A549 (cell line): Measurements from ENCODE around the gene CAMTA1. TPM values are rescaled to one million over a fixed set of nuclear protein-coding genes. Genes with fewer than 3 reads are reported as not detected.

ENCODE experiments used
- ATAC-seq, 2 experiments: fragments of 200-7000 bp in 1 of 2; fragments of >200 bp in 1 of 2; cut with Nextera tagmentation in 1 of 2; cut with Tn5 transposase in 1 of 2; 3 replicates each; pipeline versions ENCODE4 v1.8.0 to v1.9.1; 2018 to 2020; ENCODE audit warnings: mild to moderate bottlenecking in 1 of 2, moderate library complexity in 1 of 2
- CTCF ChIA-PET: fragments of 300-600 bp; sonication (Branson Sonifier 250); formaldehyde crosslinking; extraction: SDS; loops from one replicate; lab custom pipeline; 2021; ENCODE audit warnings: antibody characterized with exemption, inconsistent platforms; lab: Yijun Ruan, JAX
- POLR2A ChIA-PET: fragments of 350-600 bp; formaldehyde crosslinking; extraction: SDS; loops from one replicate; lab custom pipeline; 2021; ENCODE audit warnings: antibody characterized with exemption, inconsistent platforms; lab: Yijun Ruan, JAX
- DNase-seq, 2 experiments: peaks; one replicate each; pipeline versions ENCODE4 v3.0.0 to v3.0.0-alpha.2; 2011 to 2016; ENCODE audit warnings: low read depth in 1 of 2, low spot score in 1 of 2
- FAIRE-seq: peaks from 2 replicates; lab custom pipeline; 2011; peaks lifted over from hg19 to GRCh38; lab: Jason Lieb, UNC
- H3K27ac ChIP-seq, 2 experiments: fragments of >200 bp; sonication (Bioruptor Twin); formaldehyde crosslinking; 3 replicates each; pipeline ENCODE4 v1.5.1; 2016 to 2017
- H3K4me1 ChIP-seq: fragments of >200 bp; sonication (Bioruptor Twin); formaldehyde crosslinking; 3 replicates; pipeline ENCODE4 v1.6.1; 2016
- H3K4me2 ChIP-seq: fragments of >200 bp; sonication (Bioruptor Twin); formaldehyde crosslinking; 3 replicates; pipeline ENCODE4 v1.6.1; 2016
- H3K4me3 ChIP-seq: fragments of >200 bp; sonication (Bioruptor Twin); formaldehyde crosslinking; 3 replicates; pipeline ENCODE4 v1.5.1; 2016
- H3K9me3 ChIP-seq: fragments of >200 bp; sonication (Bioruptor Twin); formaldehyde crosslinking; 3 replicates; pipeline ENCODE4 v1.6.1; 2016
- ATOH8 ChIP-seq: fragments of 250-450 bp; sonication (Bioruptor Pico); IDR thresholded peaks from 2 replicates; pipeline ENCODE4 v1.5.0; 2020; ENCODE audit warnings: low read depth, mild to moderate bottlenecking, moderate library complexity
- CEBPB ChIP-seq, 2 experiments: fragments of >200 bp in 1 of 2; sonication (Bioruptor Twin) in 1 of 2; formaldehyde crosslinking in 1 of 2; IDR thresholded peaks; 2 replicates each; pipeline ENCODE4 v1.6.1; 2012 to 2016
- CHD2 ChIP-seq: fragments of 150-350 bp; IDR thresholded peaks from 2 replicates; pipeline ENCODE4 v1.6.1; 2014; ENCODE audit warnings: low read length; ENCODE audit not compliant: partially characterized antibody
- CHD4 ChIP-seq: fragments of 200-600 bp; sonication (generic); IDR thresholded peaks from 2 replicates; pipeline ENCODE4 v1.6.1; 2016; ENCODE audit warnings: antibody characterized with exemption, mild to moderate bottlenecking, borderline replicate concordance
- CTCF ChIP-seq: fragments of >200 bp; sonication (Bioruptor Twin); formaldehyde crosslinking; IDR thresholded peaks from 3 replicates; pipeline ENCODE4 v1.5.1; 2016
- EHF ChIP-seq: fragments of 250-450 bp; sonication (Bioruptor Pico); IDR thresholded peaks from 2 replicates; pipeline ENCODE4 v1.5.0; 2020; ENCODE audit warnings: mild to moderate bottlenecking
- ELK1 ChIP-seq: fragments of 150-350 bp; IDR thresholded peaks from 2 replicates; pipeline ENCODE4 v1.6.1; 2014; ENCODE audit warnings: low read depth, mild to moderate bottlenecking, low read length
- EP300 ChIP-seq, 2 experiments: fragments of >200 bp; sonication (Bioruptor Twin); formaldehyde crosslinking; IDR thresholded peaks; 2 replicates in 1 of 2; 3 replicates in 1 of 2; pipeline ENCODE4 v1.6.1; 2016 to 2017
- ESRRA ChIP-seq: fragments of 150-350 bp; IDR thresholded peaks from 2 replicates; pipeline ENCODE4 v1.6.1; 2014; ENCODE audit warnings: mild to moderate bottlenecking, low read length, borderline replicate concordance
- HES2 ChIP-seq: fragments of >200 bp; sonication (Bioruptor Twin); formaldehyde crosslinking; IDR thresholded peaks from 2 replicates; pipeline ENCODE4 v1.6.1; 2016
- HMGXB4 ChIP-seq: fragments of 250-450 bp; sonication (Bioruptor Pico); IDR thresholded peaks from 2 replicates; pipeline ENCODE4 v1.5.0; 2021; ENCODE audit warnings: mild to moderate bottlenecking, moderate library complexity, borderline replicate concordance
- HOXB5 ChIP-seq: fragments of 250-450 bp; sonication (Bioruptor Pico); IDR thresholded peaks from 2 replicates; pipeline ENCODE4 v1.5.0; 2020; ENCODE audit warnings: mild to moderate bottlenecking, moderate library complexity
- KDM1A ChIP-seq: fragments of 200-600 bp; sonication (generic); IDR thresholded peaks from 2 replicates; pipeline ENCODE4 v1.6.1; 2016; ENCODE audit warnings: low read depth, mild to moderate bottlenecking
- NPAS2 ChIP-seq: fragments of 250-450 bp; sonication (Bioruptor Pico); IDR thresholded peaks from 2 replicates; pipeline ENCODE4 v1.8.0; 2022; ENCODE audit warnings: mild to moderate bottlenecking, moderate library complexity, borderline replicate concordance
- PHF8 ChIP-seq: fragments of 200-600 bp; sonication (generic); IDR thresholded peaks from 2 replicates; pipeline ENCODE4 v1.6.1; 2016; ENCODE audit warnings: low read depth, mild to moderate bottlenecking, antibody characterized with exemption, moderate library complexity, borderline replicate concordance
- POLR2A ChIP-seq: IDR thresholded peaks from 2 replicates; pipeline ENCODE4 v1.6.1; 2012; ENCODE audit warnings: mild to moderate bottlenecking, low read length
- RAD21 ChIP-seq, 2 experiments: fragments of >200 bp in 1 of 2; sonication (Bioruptor Twin) in 1 of 2; formaldehyde crosslinking in 1 of 2; IDR thresholded peaks in 1 of 2; conservative IDR thresholded peaks in 1 of 2; 2 replicates in 1 of 2; 3 replicates in 1 of 2; pipeline ENCODE4 v1.6.1; 2012 to 2018; ENCODE audit warnings: inconsistent platforms in 1 of 2
- RARB ChIP-seq: fragments of 250-450 bp; sonication (Bioruptor Pico); IDR thresholded peaks from 2 replicates; pipeline ENCODE4 v1.8.0; 2021; ENCODE audit warnings: mild to moderate bottlenecking, moderate library complexity
- REST ChIP-seq: fragments of 200-600 bp; sonication (generic); IDR thresholded peaks from 2 replicates; pipeline ENCODE4 v1.6.1; 2016; ENCODE audit warnings: antibody characterized with exemption, mild to moderate bottlenecking, moderate library complexity
- RFX5 ChIP-seq: fragments of 450-650 bp; IDR thresholded peaks from 2 replicates; pipeline ENCODE4 v1.7.1; 2014; ENCODE audit warnings: antibody characterized with exemption, mild to moderate bottlenecking, moderate library complexity
- RNF2 ChIP-seq: fragments of 200-600 bp; sonication (generic); IDR thresholded peaks from 2 replicates; pipeline ENCODE4 v1.6.1; 2016; ENCODE audit warnings: low read depth, mild to moderate bottlenecking, antibody characterized with exemption, moderate library complexity, borderline replicate concordance
- SMC3 ChIP-seq: fragments of >200 bp; sonication (Bioruptor Twin); formaldehyde crosslinking; IDR thresholded peaks from 3 replicates; pipeline ENCODE4 v1.6.1; 2018; ENCODE audit warnings: inconsistent platforms
- WGBS: methylation state at CpG from one replicate; pipeline ENCODE4 v1.1.6; 2017; ENCODE audit errors: missing lambda C conversion rate; 5-methylcytosine and 5-hydroxymethylcytosine counted together
- polyA plus RNA-seq, 4 experiments: library from polyadenylated mRNA; depleted of rRNA in 3 of 4; stranded (reverse); fragments of >200 nt; fragmentation: RNase III in 1 of 4; extraction: RNeasy Plus Mini Kit Qiagen cat#74134 plus additional on column Dnase treatment in 1 of 4; gene quantifications; 2 replicates in 3 of 4; 3 replicates in 1 of 4; pipeline ENCODE4 v1.2.3, GENCODE V29; 2011 to 2017

Gene CAMTA1
- polyA plus RNA-seq, 2 of the 4 experiments (the other 2 are of a cell fraction): 58.8 to 75.0 TPM

GRCh38 chr1:7557301-7557891, 772.1 kb downstream of the CAMTA1 start:
- H3K4me2 ChIP-seq: no peak overlapping the region

GRCh38 chr1:7558041-7558461, 772.8 kb downstream of the CAMTA1 start:
- Histone ChIP-seq H3K27ac (peak overlapping the region in 1 of 2 experiments; percentile 21; a peak in 1 of 6 replicates), H3K9me3 (no peaks in the 10 kb centered on the region), H3K4me1 (no peaks in the 10 kb centered on the region)
- FAIRE-seq (no peak), ATAC-seq (no peak), DNase-seq (no peak)
- 93% methylated on average over 3 of the region's 16 CpGs for WGBS
- TF ChIP-seq NPAS2 (no peak), ELK1 (no peak), ESRRA (no peak), CHD4 (no peak), EHF (CRISPR knock-in tag) (no peak), KDM1A (no peak), HOXB5 (CRISPR knock-in tag) (no peak), ATOH8 (CRISPR knock-in tag) (no peak)
- TF ChIP-seq, all 56 proteins: peak for 0
- H3K4me3 ChIP-seq: no peak overlapping the region
- H3K4me2 ChIP-seq: no peak overlapping the region
- CTCF ChIA-PET: no interaction called here
- POLR2A ChIA-PET: no interaction called here

More at GRCh38 chr1:7557301-7557891, 772.1 kb downstream of the CAMTA1 start:
- no peak overlapping the region for H3K4me3 ChIP-seq
- H3K4me1 ChIP-seq: no peaks in the 10 kb centered on the region; the same call in 2 of the 3 replicates
- H3K27ac ChIP-seq: peak overlapping the region in 1 of 2 experiments; percentile 21; a peak in 1 of 6 replicates
- POLR2A ChIA-PET: no interaction called here
- no peak for TF ChIP-seq POLR2A
- no peak for TF ChIP-seq PHF8
- DNase-seq (no peak), ATAC-seq (no peak), FAIRE-seq (no peak)
- CTCF ChIA-PET: no interaction called here
- H3K9me3 ChIP-seq: no peaks in the 10 kb centered on the region
- WGBS: 83% methylated on average over 10 of the region's 10 CpGs

- ChIA-PET POLR2A (no interaction called here), CTCF (no interaction called here)
- 85% methylated on average over 10 of the region's 10 CpGs for WGBS
- no peak for DNase-seq
- Histone ChIP-seq H3K4me3 (no peak overlapping the region), H3K4me1 (no peaks in the 10 kb centered on the region), H3K27ac (no peak overlapping the region; a peak in 1 of 6 replicates), H3K9me3 (no peaks in the 10 kb centered on the region), H3K4me2 (no peak overlapping the region)
- TF ChIP-seq CTCF (no peak), ESRRA (no peak), HES2 (no peak), CEBPB (IDR thresholded peaks at IDR 0.05) (no peak), CHD2 (no peak), HMGXB4 (CRISPR knock-in tag) (no peak), SMC3 (no peak), RAD21 (conservative IDR thresholded peaks at IDR 0.05 in 1 of 2, IDR thresholded peaks at IDR 0.05 in 1 of 2) (no peak), RARB (no peak), RNF2 (no peak), RFX5 (no peak), REST (no peak), EP300 (IDR thresholded peaks at IDR 0.05) (no peak)
- ATAC-seq: no peak
- FAIRE-seq: no peak
Observed at GRCh38 chr1:7558481-7558880, 773.2 kb downstream of the CAMTA1 start.
